Measurements from ENCODE around the gene SLC25A15.
"Not testable (repeated sequence)": the region's sequence is repeated elsewhere in the genome, so short reads cannot be mapped to it uniquely, and the experiment has no call there.

Gene SLC25A15

GRCh38 chr13:40782971-40783370 is 6.4 kb upstream of the SLC25A15 start:
- not testable (repeated sequence) for DNase-seq

DNA sequence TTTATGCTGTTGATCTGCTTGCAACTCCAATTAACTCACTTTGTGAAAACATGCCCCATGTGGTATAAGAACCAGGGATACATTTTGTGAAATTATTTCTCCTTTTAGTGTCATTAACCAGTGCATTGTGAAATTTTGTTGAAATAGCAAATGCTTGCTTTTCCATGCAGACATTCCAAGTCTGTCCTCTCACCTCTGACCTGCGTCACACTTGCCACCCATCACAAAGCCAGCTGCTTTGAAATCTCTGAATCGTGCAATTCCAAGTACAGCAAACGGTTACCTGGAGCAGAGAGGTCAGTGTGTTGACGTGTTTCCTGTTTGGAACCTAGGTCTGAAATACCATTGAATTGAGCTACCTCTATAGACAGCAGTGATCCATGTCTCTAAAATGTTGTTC is 4.9 kb upstream of the SLC25A15 start:
- DNase-seq: no peak

DNA sequence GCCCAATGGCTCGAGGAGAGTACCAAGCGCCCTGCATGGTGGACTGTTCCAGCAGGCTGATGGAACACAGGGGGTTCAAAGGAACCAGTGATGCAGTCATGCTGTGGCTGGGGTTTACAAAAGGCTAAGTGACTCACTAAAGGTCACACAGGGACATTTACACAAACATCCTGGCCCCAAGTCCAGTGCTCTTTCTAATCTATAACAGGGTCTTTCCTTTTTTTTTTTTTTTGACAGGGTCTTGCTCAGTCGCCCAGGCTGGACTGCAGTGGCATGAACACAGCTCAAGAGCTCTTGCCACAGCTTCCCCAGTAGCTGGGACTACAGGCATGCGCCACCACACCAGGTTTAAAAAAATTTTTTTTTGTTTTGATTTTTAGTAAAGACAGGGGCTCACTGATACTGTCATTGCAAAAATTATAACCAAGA is 2.8 kb upstream of the SLC25A15 start:
- DNase-seq: no peak

DNA sequence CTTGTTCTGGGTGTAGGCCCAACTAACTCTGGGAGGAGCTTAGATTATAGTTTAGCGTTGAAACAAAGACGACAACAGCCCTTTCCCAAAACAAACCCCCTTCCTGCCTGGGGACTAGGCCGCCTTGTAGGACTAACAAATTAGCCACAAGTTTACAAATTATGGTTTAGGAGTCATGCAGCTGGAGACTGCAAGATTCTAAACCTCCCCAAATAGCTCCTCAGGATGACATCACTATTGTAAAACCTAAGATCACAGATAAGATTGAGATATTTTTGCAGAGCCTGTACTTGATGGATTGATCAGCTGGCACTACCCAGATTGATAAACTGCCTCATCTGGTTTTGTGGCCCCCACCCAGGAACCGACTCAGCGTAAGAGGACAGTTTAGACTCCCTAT is 2.3 kb upstream of the SLC25A15 start:
- no peak for DNase-seq

DNA sequence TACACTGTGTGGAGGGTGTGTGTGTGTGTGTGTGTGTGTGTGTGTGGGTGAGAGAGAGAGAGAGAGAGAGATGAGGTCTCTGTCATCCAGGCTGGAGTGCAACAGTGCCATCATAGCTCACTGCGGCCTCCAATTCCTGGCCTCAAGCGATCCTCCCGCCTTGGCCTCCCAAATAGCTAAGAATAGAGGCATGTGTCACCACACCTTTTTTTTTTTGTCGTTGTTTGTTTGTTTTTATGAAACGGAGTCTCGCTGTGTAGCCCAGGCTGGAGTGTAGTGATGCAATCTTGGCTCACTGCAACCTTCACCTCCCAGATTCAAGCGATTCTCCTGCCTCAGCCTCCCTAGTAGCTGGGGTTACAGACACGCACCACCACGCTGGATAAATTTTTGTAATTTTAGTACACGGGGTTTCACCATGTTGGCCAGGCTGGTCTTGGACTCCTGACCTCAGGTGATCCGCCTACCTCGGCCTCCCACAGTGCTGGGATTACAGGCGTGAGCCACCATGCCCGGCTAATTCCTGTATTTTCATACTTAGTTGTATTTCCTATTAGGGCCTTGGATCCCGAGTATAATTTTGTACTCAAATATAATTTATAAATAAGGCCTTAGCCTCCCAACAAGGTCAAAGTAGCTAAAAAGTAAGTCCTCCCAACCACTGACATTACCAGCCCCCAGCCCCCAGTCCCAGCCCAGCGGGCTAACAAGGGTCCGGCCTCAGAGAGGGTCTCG is 704 bp upstream of the SLC25A15 start:
- DNase-seq: not testable (repeated sequence)

- DNase-seq: no peak
These were observed 774 bp downstream of the SLC25A15 start for GRCh38 chr13:40790154-40790616.

- no peak for DNase-seq
These were observed 3.1 kb downstream of the SLC25A15 start for GRCh38 chr13:40792284-40793051.

- no peak for DNase-seq
These were observed 3.9 kb downstream of the SLC25A15 start for GRCh38 chr13:40793339-40793738.

- DNase-seq: no peak
These were observed 5.3 kb downstream of the SLC25A15 start for GRCh38 chr13:40794414-40795368.

DNA sequence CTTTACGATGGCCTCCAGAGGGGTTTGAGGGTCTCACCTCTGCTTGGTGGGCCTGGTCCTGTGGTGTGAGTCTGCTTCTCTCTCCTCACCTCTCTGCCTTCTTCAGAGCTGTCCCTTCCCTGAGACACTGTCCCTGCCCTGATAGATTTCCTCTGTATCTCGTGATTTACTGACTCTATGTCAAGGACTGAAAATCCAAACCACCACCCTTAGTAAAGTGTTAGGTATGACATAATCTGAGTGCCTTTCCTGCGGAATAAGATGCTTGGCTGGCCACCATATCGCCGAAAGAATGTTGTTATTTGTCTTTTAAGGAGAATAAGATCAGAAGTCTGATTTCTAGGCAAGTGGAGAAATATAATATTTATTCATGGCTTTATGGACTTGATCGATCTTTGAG is 7.2 kb downstream of the SLC25A15 start:
- DNase-seq: no peak

DNA sequence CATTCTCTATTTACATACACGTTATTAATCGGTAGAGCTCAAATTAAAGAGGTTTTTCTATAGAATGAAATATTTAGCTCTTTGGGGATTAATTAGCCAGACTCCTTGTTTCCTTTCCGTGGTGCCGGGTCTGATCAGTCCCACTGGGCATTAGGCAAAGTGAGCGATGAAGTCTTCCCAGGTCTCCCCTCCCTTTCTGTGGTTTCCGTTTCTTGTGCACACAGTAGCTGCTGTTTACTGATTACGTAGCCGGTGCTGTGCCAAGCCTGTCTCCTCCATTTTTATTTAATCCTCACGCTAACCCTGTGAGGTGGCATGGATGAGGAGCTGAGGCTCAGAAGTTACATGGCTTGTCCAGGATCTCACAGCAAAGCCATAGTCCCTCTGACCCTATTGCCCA is 9.0 kb downstream of the SLC25A15 start:
- no peak for DNase-seq

DNA sequence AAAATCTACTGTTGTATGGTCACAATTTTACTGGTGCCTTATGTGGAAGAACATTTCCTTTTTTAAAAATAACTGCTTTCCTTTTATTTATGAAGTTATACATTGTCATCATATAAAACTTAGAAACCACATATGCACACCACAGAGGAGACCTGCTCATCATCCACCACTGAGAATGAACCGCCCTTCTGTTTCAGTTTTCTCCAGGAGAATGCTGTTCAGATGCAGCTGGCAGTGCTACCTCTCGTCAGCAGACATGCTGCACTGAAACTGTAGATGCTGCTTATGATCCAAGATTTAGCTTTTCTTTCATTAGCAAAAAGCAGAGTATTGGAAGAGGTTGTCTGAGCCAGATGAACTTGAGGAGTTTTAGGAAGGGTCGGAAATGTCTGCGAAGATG is 10.1 kb downstream of the SLC25A15 start:
- no peak for DNase-seq

GRCh38 chr13:40800559-40800958 is 11.1 kb downstream of the SLC25A15 start:
- DNase-seq: no peak

GRCh38 chr13:40801255-40802217 is 12.1 kb downstream of the SLC25A15 start:
- no peak for DNase-seq

DNA sequence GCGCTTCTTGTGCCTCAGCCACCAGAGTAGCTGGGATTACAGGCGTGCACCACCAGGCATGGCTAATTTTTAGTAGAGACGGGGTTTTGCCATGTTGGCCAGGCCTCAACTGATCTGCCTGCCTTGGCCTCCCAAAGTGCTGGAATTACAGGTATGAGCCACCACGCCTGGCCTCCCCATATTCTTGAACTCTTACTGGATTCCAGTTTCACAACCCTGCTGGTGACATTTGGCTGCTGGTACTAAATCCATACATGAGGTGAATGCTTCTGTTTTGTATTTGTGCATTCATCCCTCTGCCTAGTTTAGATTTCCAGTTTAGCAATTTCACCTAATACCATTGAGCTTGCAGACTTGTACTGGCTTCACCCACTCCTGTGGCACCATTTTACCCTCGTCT is 13.9 kb downstream of the SLC25A15 start:
- DNase-seq: no peak

DNA sequence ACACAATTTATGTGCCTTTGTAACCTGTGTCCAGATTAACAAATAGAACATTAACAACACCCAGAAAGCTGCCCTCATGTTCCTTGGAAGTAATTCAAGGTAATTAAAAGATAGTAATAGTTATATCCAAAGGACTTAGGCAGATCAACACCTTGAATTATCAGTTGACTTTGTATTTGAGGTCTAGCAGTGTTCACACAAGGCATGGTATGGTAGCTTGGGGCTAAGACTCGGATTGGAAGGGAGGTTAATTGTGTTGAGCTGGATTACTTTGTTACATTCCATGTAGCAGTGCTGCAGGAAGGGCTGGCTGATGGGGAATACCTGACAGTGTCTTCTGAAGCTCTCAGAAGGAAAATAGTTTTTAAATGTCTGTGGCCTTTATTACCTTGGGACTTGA is 16.8 kb downstream of the SLC25A15 start:
- no peak for DNase-seq

- DNase-seq: no peak
These were observed 20.1 kb downstream of the SLC25A15 start for GRCh38 chr13:40809471-40809870.

DNA sequence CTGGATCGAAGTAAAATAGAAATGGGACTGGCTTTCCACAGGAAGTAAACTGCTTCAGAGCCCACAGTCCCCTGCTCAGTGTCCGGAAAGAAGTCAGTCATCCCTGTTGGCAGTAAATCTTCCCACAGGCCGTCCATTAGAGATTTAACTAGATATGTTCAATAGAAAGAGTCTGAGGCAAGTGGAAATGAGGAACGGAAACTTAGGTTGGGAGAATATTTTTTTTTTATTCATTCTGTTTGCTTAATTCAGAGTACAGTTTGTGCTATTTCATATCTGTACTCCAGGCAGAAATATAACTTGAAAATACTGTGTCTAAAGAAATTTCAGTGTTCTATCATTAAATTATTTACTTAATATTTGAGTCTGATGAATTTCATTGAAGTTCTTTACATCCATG is 22.7 kb downstream of the SLC25A15 start:
- DNase-seq: no peak

- DNase-seq: no peak
These were observed 23.5 kb downstream of the SLC25A15 start for GRCh38 chr13:40812724-40813445.

DNA sequence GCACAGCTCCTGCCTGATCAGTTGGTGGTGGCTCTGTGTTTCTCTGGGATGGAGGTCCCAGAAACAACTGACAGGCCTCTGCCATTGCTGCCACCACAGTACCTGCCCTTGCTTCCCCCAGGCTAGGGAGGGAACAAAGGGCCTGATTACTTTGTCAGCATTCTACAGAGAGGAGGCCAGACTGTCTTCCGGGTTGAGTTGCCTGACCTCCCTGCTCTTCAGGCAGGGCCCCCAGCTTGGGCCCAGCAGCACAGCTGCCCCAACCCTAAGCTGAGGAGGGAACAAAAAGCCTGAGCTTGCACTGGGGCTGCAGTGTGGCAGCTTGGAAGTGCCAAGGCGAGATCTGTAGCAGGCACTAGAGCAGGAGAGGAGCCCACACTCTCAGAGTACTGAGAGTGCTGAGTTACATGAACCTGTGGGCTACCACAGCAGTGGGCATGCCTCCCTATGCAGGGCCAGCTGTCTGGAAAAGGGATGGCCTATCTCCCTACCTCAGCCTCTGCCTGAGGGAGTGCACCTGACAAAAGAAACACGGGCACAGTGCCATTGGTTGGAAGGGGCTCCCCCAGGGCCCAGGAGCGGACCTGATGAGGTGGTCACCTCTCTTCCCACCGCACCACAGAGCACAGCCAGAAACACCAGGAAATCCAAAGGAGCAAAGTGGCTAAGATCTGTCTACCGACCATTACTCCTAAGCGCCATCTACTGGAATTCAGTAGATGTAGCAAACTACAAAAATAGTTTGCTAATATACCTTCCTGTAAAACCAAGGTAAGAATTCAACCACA is 24.4 kb downstream of the SLC25A15 start:
- no peak for DNase-seq

All from T1000 (cell line).